DOHH2 (cell line): ENCODE measurements around the gene FRRS1L.

Source experiments
- CTCF ChIP-seq: fragments of 200-600 bp; sonication (generic); IDR thresholded peaks from one replicate; pipeline ENCODE4 v1.5.1; 2014; ENCODE audit warnings: antibody characterized with exemption, mild to moderate bottlenecking, low read depth, low read length; ENCODE audit not compliant: poor library complexity, severe bottlenecking
- EZH2phosphoT487 ChIP-seq: fragments of 200-600 bp; sonication (generic); IDR thresholded peaks from 2 replicates; pipeline ENCODE4 v1.6.1; 2017; ENCODE audit warnings: borderline replicate concordance, mild to moderate bottlenecking, antibody characterized with exemption, low read length, moderate library complexity, mixed read lengths

- no peak for TF ChIP-seq CTCF
- TF ChIP-seq EZH2phosphoT487 = no peak
Observed at GRCh38 chr9:109118808-109119438, 48.1 kb downstream of the FRRS1L start.
